Measurements from ENCODE around the gene CLCA4. TPM values are rescaled to one million over a fixed set of nuclear protein-coding genes. Genes with fewer than 3 reads are reported as not detected.

Gene CLCA4
- total RNA-seq, 1 experiment from 2014 or later: not detected

DNA sequence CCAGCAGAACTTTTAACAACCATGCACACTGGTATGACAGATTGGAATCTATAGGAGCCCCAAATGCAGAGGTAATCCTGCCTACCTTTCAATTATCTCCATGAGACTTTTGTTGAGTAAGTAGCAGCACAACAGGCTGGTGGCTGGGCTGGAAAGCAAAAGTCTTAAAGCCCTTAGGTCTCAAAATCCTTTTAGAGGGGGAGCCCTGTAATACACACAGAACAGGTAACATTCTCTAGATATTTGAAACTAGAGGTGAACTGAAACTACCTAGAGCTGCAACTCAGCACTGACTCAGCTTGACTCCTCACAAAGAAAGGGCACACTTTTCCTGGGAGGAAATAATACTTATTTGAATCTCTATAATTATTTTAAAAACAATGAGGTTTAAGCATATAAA, 71.5 kb downstream of the CLCA4 start:
- Histone ChIP-seq H3K4me1 (ENCODE audit: insufficient read depth, low read length, poor library complexity, severe bottlenecking) (no peaks in the 10 kb centered on the region), H3K27ac (ENCODE audit: low read depth, low read length, poor library complexity, severe bottlenecking) (no peak overlapping the region), H3K4me3 (ENCODE audit: low read depth, low read length, poor library complexity, severe bottlenecking) (no peak overlapping the region), H3K27me3 (replicated peaks; ENCODE audit: insufficient read depth, low read depth, low read length, poor library complexity) (peaks cover 5% of the 10 kb centered on the region), H3K9me3 (ENCODE audit: low read depth, low read length, poor library complexity, severe bottlenecking) (peaks cover 5% of the 10 kb centered on the region), H3K36me3 (ENCODE audit: insufficient read depth, low read length, poor library complexity, severe bottlenecking) (no peaks in the 10 kb centered on the region)
- POLR2A ChIA-PET (ENCODE audit: low non-redundant PET): no interaction called here
- no peak for DNase-seq (ENCODE audit: low spot score)
- no peak for TF ChIP-seq CTCF (conservative IDR thresholded peaks at IDR 0.05; ENCODE audit: low read depth, low read length)
- TF ChIP-seq EZH2 (IDR thresholded peaks at IDR 0.05; ENCODE audit: borderline replicate concordance, low read depth, low read length, poor library complexity, severe bottlenecking): no peak
- intact Hi-C loops (cut with micrococcal nuclease; ENCODE audit: unreplicated experiment): no loop called here
- no TSS peak for BruUV-seq (replicated peaks)
- CTCF ChIA-PET: no interaction called here

GRCh38 chr1:86619313-86619712, 72.4 kb downstream of the CLCA4 start:
- Histone ChIP-seq H3K36me3 (ENCODE audit: insufficient read depth, low read length, poor library complexity, severe bottlenecking) (no peaks in the 10 kb centered on the region), H3K27me3 (replicated peaks; ENCODE audit: insufficient read depth, low read depth, low read length, poor library complexity) (peaks cover 5% of the 10 kb centered on the region), H3K9me3 (ENCODE audit: low read depth, low read length, poor library complexity, severe bottlenecking) (no peaks in the 10 kb centered on the region), H3K4me3 (ENCODE audit: low read depth, low read length, poor library complexity, severe bottlenecking) (no peak overlapping the region), H3K27ac (ENCODE audit: low read depth, low read length, poor library complexity, severe bottlenecking) (no peak overlapping the region), H3K4me1 (ENCODE audit: insufficient read depth, low read length, poor library complexity, severe bottlenecking) (no peaks in the 10 kb centered on the region)
- no peak for DNase-seq (ENCODE audit: low spot score)
- BruUV-seq (replicated peaks): no TSS peak
- ChIA-PET POLR2A (ENCODE audit: low non-redundant PET) (no interaction called here), CTCF (no interaction called here)
- intact Hi-C loops (cut with micrococcal nuclease; ENCODE audit: unreplicated experiment): no loop called here
- no peak for TF ChIP-seq CTCF (conservative IDR thresholded peaks at IDR 0.05; ENCODE audit: low read depth, low read length)
- TF ChIP-seq EZH2 (IDR thresholded peaks at IDR 0.05; ENCODE audit: borderline replicate concordance, low read depth, low read length, poor library complexity, severe bottlenecking): no peak

DNA sequence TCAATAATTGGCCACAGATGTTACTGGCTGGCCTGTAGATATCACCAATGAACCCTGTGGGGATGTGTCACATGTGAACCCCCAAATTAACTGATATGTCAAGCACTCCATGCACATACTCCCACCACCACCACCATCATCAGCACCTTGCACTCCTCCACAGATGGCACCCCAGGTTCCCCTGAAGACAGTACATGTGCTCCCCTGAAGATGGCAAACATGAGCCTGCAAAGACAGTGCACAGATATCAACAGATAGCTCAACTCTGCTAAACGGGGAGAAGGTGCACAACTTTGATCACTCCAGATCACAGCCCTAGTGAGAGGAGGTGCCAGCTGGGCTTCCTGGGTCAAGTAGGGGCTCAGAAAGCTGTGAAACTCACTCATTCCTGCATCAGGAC, 74.4 kb downstream of the CLCA4 start:
- intact Hi-C loops (cut with micrococcal nuclease; ENCODE audit: unreplicated experiment): no loop called here
- Histone ChIP-seq H3K27ac (ENCODE audit: low read depth, low read length, poor library complexity, severe bottlenecking) (no peak overlapping the region), H3K4me1 (ENCODE audit: insufficient read depth, low read length, poor library complexity, severe bottlenecking) (no peaks in the 10 kb centered on the region), H3K27me3 (replicated peaks; ENCODE audit: insufficient read depth, low read depth, low read length, poor library complexity) (peaks cover 5% of the 10 kb centered on the region), H3K4me3 (ENCODE audit: low read depth, low read length, poor library complexity, severe bottlenecking) (no peak overlapping the region), H3K9me3 (ENCODE audit: low read depth, low read length, poor library complexity, severe bottlenecking) (no peaks in the 10 kb centered on the region), H3K36me3 (ENCODE audit: insufficient read depth, low read length, poor library complexity, severe bottlenecking) (no peaks in the 10 kb centered on the region)
- BruUV-seq (replicated peaks): no TSS peak
- TF ChIP-seq CTCF (conservative IDR thresholded peaks at IDR 0.05; ENCODE audit: low read depth, low read length): no peak
- no peak for TF ChIP-seq EZH2 (IDR thresholded peaks at IDR 0.05; ENCODE audit: borderline replicate concordance, low read depth, low read length, poor library complexity, severe bottlenecking)
- DNase-seq (ENCODE audit: low spot score): no peak
- ChIA-PET POLR2A (ENCODE audit: low non-redundant PET) (no interaction called here), CTCF (no interaction called here)

Other genes with a start within 250 kb of the CLCA4 start
- gene ODF2L, start 150.8 kb upstream of the CLCA4 start, total RNA-seq (2021): 34.9 and 38.9 TPM in 2 replicates
- not detected in 2 replicates for gene CLCA2, start 122.9 kb upstream of the CLCA4 start, total RNA-seq (2021)
- not detected in 2 replicates for gene CLCA1, start 78.2 kb upstream of the CLCA4 start, total RNA-seq (2021)
- 43.4 and 45.9 TPM in 2 replicates for gene SH3GLB1, start 157.5 kb downstream of the CLCA4 start, total RNA-seq (2021)

All from A673 (cell line).